Measurements from ENCODE around the gene UCP3. TPM values are rescaled to one million over a fixed set of nuclear protein-coding genes. Genes with fewer than 3 reads are reported as not detected.

The UCP3 gene
- total and polyA plus RNA-seq, 10 of the 15 experiments (the other 5 are each of a cell fraction or from before 2014, with no cell fraction given): 0.02 to 1.9 (median 0.94) TPM

DNA sequence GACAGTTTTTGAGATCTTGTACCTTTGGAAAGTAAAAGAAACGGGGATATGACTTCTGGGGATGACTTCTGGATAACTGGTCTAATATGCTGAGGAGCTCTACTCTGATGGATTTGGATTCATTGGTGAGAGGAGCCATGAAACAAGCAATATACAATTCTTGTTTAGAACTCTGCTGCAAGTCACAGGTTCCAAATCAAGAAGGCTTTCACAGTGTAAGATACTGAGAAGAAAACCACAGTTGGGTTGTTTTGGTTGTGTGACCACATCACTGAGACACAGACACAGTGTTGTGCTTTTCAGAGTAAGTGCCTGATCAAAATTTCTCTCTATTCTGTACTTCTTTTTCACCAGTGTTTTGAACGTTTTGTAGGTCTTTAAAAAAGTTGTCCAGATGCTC is 13.2 kb downstream of the UCP3 start:
- H3K36me3 ChIP-seq (ENCODE audit: control insufficient read depth in 2 of 2, insufficient read depth in 2 of 2, low read length in 1 of 2): no peaks in the 10 kb centered on the region
- CTCF ChIA-PET: interaction anchor here (1.1 to 2.1 kb wide), 4 partner anchors 9 to 32 kb away, joined by 4 to 11 read pairs (median 8); no protein-coding TSS in a partner anchor
- RAD21 ChIA-PET (ENCODE audit: unreplicated experiment): interaction anchor here (0.8 to 2.6 kb wide), 5 partner anchors 9 to 25 kb away, joined by 3 to 30 read pairs (median 7); partner anchors contain the start of gene UCP2
- in situ Hi-C loops (cut with MboI) (no loop called here), intact Hi-C loops (cut with micrococcal nuclease; ENCODE audit: unreplicated experiment) (loop anchor here (2.0 to 10.0 kb wide), 2 partner anchors 15 to 1819 kb away; partner anchors contain the start of gene UVRAG)
- DNase-seq (ENCODE audit: low read depth, low spot score) (no peak), ATAC-seq (peak; percentile 75), FAIRE-seq (no peak)
- peak overlapping the region; percentile 57 for H3K27ac ChIP-seq (ENCODE audit: control insufficient read depth, insufficient read depth)
- H3K9ac ChIP-seq (ENCODE audit: control insufficient read depth, insufficient read depth, low read length): no peak overlapping the region; the same call in 1 of the 2 replicates
- POLR2A ChIA-PET: interaction anchor here (0.5 to 3.6 kb wide), 7 partner anchors 12 to 360 kb away, joined by 3 to 25 read pairs (median 5); partner anchors contain the start of genes C2CD3, PPME1 and UCP2
- WGBS (ENCODE audit: insufficient coverage, insufficient replicate concordance, low lambda C conversion rate, missing lambda C conversion rate): 2% methylated on average over 2 of the region's 2 CpGs
- H3K4me2 ChIP-seq (ENCODE audit: control insufficient read depth, insufficient read depth): peak overlapping the region; percentile 68
- peaks cover 67% of the 10 kb centered on the region for H3K4me1 ChIP-seq (ENCODE audit: control insufficient read depth, insufficient read depth, low read length)
- H3K79me2 ChIP-seq (ENCODE audit: control insufficient read depth, insufficient read depth, low read length): no peaks in the 10 kb centered on the region
- no peaks in the 10 kb centered on the region for H3K27me3 ChIP-seq (replicated peaks in 1 of 2; ENCODE audit: control insufficient read depth in 2 of 2, insufficient read depth in 2 of 2, low read length in 1 of 2)
- TSS peak; percentile 86 for BruUV-seq (replicated peaks)
- no peaks in the 10 kb centered on the region for H4K20me1 ChIP-seq (ENCODE audit: control insufficient read depth, insufficient read depth)
- no peaks in the 10 kb centered on the region for H3K9me3 ChIP-seq (replicated peaks; ENCODE audit: control insufficient read depth, insufficient read depth, low read length)
- SMC1A ChIA-PET (ENCODE audit: uncharacterized antibody, unreplicated experiment): interaction anchor here (1.4 to 2.7 kb wide), 5 partner anchors 9 to 32 kb away, joined by 4 to 24 read pairs (median 7); partner anchors contain the start of gene UCP2
- TF ChIP-seq, protein P1, sequence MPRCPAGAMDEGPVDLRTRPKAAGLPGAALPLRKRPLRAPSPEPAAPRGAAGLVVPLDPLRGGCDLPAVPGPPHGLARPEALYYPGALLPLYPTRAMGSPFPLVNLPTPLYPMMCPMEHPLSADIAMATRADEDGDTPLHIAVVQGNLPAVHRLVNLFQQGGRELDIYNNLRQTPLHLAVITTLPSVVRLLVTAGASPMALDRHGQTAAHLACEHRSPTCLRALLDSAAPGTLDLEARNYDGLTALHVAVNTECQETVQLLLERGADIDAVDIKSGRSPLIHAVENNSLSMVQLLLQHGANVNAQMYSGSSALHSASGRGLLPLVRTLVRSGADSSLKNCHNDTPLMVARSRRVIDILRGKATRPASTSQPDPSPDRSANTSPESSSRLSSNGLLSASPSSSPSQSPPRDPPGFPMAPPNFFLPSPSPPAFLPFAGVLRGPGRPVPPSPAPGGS (IDR thresholded peaks at IDR 0.05; ENCODE audit: borderline replicate concordance, insufficient read depth, low read depth, low read length, poor library complexity, severe bottlenecking): no peak
- TF ChIP-seq PML (IDR thresholded peaks at IDR 0.05; ENCODE audit: low read length) (no peak), EP300 (IDR thresholded peaks at IDR 0.05; ENCODE audit: borderline replicate concordance in 1 of 2, control insufficient read depth in 1 of 2, low read depth in 2 of 2, low read length in 2 of 2) (peak in 1 of 2 experiments; percentile 48; a peak in 1 of 4 replicates), STAT3 (IDR thresholded peaks at IDR 0.05; ENCODE audit: low read depth, low read length) (0 out of 2 replicates have a peak, but pooled peaks have one; percentile 21), RFX5 (IDR thresholded peaks at IDR 0.05; ENCODE audit: low read depth, low read length) (no peak), RUNX3 (IDR thresholded peaks at IDR 0.05; ENCODE audit: low read length) (peak; percentile 89), ETV6 (conservative IDR thresholded peaks at IDR 0.05 in 1 of 2, IDR thresholded peaks at IDR 0.05 in 1 of 2; ENCODE audit: borderline replicate concordance in 1 of 2, low read depth in 1 of 2) (no peak), CBX5 (IDR thresholded peaks at IDR 0.05; ENCODE audit: low read depth) (no peak), FOXM1 (IDR thresholded peaks at IDR 0.05; ENCODE audit: low read depth, low read length) (0 out of 2 replicates have a peak, but pooled peaks have one; percentile 26)
- TF ChIP-seq, protein P2, sequence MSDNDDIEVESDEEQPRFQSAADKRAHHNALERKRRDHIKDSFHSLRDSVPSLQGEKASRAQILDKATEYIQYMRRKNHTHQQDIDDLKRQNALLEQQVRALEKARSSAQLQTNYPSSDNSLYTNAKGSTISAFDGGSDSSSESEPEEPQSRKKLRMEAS (IDR thresholded peaks at IDR 0.05; ENCODE audit: low read depth, low read length): no peak
- TF ChIP-seq, protein P3, sequence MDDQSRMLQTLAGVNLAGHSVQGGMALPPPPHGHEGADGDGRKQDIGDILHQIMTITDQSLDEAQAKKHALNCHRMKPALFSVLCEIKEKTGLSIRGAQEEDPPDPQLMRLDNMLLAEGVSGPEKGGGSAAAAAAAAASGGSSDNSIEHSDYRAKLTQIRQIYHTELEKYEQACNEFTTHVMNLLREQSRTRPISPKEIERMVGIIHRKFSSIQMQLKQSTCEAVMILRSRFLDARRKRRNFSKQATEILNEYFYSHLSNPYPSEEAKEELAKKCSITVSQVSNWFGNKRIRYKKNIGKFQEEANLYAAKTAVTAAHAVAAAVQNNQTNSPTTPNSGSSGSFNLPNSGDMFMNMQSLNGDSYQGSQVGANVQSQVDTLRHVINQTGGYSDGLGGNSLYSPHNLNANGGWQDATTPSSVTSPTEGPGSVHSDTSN (IDR thresholded peaks at IDR 0.05; ENCODE audit: insufficient replicate concordance, low read depth, low read length): no peak
- TF ChIP-seq, protein P4, sequence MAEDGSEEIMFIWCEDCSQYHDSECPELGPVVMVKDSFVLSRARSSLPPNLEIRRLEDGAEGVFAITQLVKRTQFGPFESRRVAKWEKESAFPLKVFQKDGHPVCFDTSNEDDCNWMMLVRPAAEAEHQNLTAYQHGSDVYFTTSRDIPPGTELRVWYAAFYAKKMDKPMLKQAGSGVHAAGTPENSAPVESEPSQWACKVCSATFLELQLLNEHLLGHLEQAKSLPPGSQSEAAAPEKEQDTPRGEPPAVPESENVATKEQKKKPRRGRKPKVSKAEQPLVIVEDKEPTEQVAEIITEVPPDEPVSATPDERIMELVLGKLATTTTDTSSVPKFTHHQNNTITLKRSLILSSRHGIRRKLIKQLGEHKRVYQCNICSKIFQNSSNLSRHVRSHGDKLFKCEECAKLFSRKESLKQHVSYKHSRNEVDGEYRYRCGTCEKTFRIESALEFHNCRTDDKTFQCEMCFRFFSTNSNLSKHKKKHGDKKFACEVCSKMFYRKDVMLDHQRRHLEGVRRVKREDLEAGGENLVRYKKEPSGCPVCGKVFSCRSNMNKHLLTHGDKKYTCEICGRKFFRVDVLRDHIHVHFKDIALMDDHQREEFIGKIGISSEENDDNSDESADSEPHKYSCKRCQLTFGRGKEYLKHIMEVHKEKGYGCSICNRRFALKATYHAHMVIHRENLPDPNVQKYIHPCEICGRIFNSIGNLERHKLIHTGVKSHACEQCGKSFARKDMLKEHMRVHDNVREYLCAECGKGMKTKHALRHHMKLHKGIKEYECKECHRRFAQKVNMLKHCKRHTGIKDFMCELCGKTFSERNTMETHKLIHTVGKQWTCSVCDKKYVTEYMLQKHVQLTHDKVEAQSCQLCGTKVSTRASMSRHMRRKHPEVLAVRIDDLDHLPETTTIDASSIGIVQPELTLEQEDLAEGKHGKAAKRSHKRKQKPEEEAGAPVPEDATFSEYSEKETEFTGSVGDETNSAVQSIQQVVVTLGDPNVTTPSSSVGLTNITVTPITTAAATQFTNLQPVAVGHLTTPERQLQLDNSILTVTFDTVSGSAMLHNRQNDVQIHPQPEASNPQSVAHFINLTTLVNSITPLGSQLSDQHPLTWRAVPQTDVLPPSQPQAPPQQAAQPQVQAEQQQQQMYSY (CRISPR knock-in tag; IDR thresholded peaks at IDR 0.05): no peak
- TF ChIP-seq, protein P5, sequence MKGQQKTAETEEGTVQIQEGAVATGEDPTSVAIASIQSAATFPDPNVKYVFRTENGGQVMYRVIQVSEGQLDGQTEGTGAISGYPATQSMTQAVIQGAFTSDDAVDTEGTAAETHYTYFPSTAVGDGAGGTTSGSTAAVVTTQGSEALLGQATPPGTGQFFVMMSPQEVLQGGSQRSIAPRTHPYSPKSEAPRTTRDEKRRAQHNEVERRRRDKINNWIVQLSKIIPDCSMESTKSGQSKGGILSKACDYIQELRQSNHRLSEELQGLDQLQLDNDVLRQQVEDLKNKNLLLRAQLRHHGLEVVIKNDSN (IDR thresholded peaks at IDR 0.05; ENCODE audit: borderline replicate concordance, extremely low read length, insufficient read depth, low read depth, low read length): no peak
- H3K4me3 ChIP-seq: no peak overlapping the region
- no peak overlapping the region for H2AFZ ChIP-seq (ENCODE audit: control insufficient read depth, low read depth, low read length)

Measured in GM12878 (cell line).